Fibroblast of the aortic adventitia (primary cell): Measurements from ENCODE around the gene SHC4. TPM values are rescaled to one million over a fixed set of nuclear protein-coding genes. Genes with fewer than 3 reads are reported as not detected.
"Not testable (repeated sequence)": the region's sequence is repeated elsewhere in the genome, so short reads cannot be mapped to it uniquely, and the experiment has no call there.

ENCODE experiments used
- DNase-seq: peaks from one replicate; pipeline ENCODE4 v3.0.0-alpha.2; 2010; ENCODE audit warnings: low read depth
- H3K4me3 ChIP-seq: 2 replicates; pipeline ENCODE4 v1.5.1; 2011; ENCODE audit warnings: low read depth, mild to moderate bottlenecking, control low read depth, low read length, moderate library complexity
- total RNA-seq: library from RNA; depleted of rRNA; stranded (reverse); fragments of >200 nt; gene quantifications from 2 replicates; pipeline ENCODE4 v1.2.3, GENCODE V29; 2012; ENCODE audit warnings: low replicate concordance
- TF ChIP-seq, protein P1 (sequence below): IDR thresholded peaks from 2 replicates; pipeline ENCODE4 v1.5.1; 2011; ENCODE audit warnings: mild to moderate bottlenecking, low read length, control low read depth, inconsistent platforms; ENCODE audit not compliant: insufficient read depth

Gene SHC4
- total RNA-seq, 1 donor = 2.2 TPM

DNA sequence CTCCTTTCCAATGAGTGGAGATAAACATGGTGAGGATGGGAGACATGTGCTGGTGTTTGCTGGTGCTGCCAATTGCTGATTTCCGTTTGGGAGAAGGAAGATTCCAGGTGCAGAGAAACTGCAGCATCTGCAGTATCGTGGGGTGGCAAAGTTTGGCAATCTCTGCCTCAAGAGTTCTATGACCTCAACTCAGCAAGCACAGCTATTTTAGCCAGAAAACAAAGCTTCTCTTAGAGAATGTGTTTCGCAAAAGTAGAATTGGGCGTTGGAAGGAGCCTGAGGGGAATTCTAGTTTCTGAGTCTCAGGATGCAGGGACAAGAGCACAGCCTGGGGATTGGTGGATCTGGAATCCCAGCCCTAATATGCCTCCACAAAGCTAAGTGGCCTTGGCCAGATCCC, 18.2 kb upstream of the SHC4 start:
- TF ChIP-seq, protein P1, sequence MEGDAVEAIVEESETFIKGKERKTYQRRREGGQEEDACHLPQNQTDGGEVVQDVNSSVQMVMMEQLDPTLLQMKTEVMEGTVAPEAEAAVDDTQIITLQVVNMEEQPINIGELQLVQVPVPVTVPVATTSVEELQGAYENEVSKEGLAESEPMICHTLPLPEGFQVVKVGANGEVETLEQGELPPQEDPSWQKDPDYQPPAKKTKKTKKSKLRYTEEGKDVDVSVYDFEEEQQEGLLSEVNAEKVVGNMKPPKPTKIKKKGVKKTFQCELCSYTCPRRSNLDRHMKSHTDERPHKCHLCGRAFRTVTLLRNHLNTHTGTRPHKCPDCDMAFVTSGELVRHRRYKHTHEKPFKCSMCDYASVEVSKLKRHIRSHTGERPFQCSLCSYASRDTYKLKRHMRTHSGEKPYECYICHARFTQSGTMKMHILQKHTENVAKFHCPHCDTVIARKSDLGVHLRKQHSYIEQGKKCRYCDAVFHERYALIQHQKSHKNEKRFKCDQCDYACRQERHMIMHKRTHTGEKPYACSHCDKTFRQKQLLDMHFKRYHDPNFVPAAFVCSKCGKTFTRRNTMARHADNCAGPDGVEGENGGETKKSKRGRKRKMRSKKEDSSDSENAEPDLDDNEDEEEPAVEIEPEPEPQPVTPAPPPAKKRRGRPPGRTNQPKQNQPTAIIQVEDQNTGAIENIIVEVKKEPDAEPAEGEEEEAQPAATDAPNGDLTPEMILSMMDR = no peak
- DNase-seq = no peak
- H3K4me3 ChIP-seq = no peak overlapping the region

GRCh38 chr15:48978638-48979037, 14.9 kb upstream of the SHC4 start:
- DNase-seq = no peak

GRCh38 chr15:48976444-48977088, 12.8 kb upstream of the SHC4 start:
- TF ChIP-seq, protein P1 = no peak
- H3K4me3 ChIP-seq = no peak overlapping the region
- DNase-seq = no peak

More at GRCh38 chr15:48978638-48979037, 14.9 kb upstream of the SHC4 start:
- H3K4me3 ChIP-seq = no peak overlapping the region
- TF ChIP-seq, protein P1 = no peak

- peak; percentile 76 for DNase-seq
- TF ChIP-seq, protein P1 = peak; percentile 65
Observed at GRCh38 chr15:48975472-48976419, 12.0 kb upstream of the SHC4 start.

DNA sequence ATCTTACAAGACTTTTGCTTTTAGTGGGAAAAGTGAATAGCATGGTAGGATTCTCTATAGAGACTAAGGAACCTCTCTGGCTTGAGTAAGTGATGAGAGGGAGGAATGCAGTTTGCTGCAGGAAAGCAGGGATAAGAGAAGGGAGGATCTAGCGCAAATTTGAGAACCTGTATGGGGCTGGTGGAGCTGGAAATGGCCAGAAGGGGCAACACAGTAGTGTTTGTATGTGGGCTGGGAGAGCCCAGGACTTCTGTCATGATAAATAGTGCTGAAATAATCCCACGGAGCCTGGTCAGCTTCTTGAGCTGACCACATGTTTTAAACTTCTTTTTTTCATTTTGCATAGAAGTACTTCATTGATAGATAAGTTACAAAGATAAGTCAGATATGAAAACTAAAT, 11.2 kb upstream of the SHC4 start:
- no peak overlapping the region for H3K4me3 ChIP-seq
- DNase-seq = no peak
- TF ChIP-seq, protein P1 = peak; percentile 20

More at GRCh38 chr15:48975472-48976419, 12.0 kb upstream of the SHC4 start:
- H3K4me3 ChIP-seq = peak overlapping the region; percentile 59

DNA sequence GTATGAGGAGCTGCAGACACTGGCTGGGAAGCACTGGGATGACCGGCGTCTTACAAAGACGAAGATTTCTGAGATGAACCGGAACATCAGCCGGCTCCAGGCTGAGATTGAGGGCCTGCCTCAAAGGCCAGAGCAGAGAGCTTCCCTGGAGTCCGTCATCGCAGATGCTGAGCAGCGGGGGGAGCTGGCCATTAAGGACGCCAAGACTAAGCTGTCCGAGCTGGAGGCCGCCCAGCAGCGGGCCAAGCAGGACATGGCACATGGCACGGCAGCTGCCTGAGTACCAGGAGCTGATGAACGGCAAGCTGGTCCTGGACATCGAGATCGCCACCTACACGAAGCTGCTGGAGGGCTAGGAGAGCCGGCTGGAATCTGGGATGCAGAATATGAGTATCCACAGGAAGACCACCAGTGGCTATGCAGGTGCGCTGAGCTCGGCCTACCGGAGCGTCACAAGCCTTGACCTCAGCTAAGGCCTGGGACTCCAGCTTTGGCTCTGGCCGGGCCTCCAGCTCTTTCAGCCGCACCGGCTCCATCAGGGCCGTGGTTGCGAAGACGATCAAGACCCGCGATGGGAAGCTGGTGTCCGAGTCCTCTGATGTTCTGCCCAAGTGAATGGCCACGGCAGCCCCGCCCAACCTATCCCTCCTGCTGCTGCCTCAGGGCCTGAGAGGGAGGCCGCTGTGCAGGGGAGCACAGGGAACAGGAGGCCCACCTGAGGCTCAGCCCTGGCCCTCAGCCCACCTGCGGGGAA, 9.2 kb upstream of the SHC4 start:
- TF ChIP-seq, protein P1 = no peak
- no peak for DNase-seq
- H3K4me3 ChIP-seq = no peak overlapping the region

- DNase-seq = peak; percentile 15
- H3K4me3 ChIP-seq = not testable (repeated sequence)
Observed at GRCh38 chr15:48970926-48971325, 7.2 kb upstream of the SHC4 start.
